SK-N-SH (cell line): Measurements from ENCODE around the gene LENG1. TPM values are rescaled to one million over a fixed set of nuclear protein-coding genes. Genes with fewer than 3 reads are reported as not detected.

ENCODE experiments used
- CTCF ChIA-PET: fragments of 300-600, 350-600 bp; formaldehyde crosslinking; extraction: SDS; loops from one replicate; lab custom pipeline; 2021; lab: Yijun Ruan, JAX
- POLR2A ChIA-PET: fragments of 350-600 bp; sonication (Branson Sonifier 250); formaldehyde crosslinking; extraction: SDS; loops from one replicate; lab custom pipeline; 2020; ENCODE audit warnings: antibody characterized with exemption, inconsistent platforms; lab: Yijun Ruan, JAX
- DNase-seq: peaks from one replicate; pipeline ENCODE4 v3.0.0; 2012
- H2AFZ ChIP-seq: fragments of 200-600 bp; sonication (generic); 2 replicates; pipeline ENCODE4 v1.8.1; 2016; ENCODE audit warnings: antibody characterized with exemption, mild to moderate bottlenecking, low read depth
- H3F3A ChIP-seq: fragments of 200-600 bp; sonication (generic); replicated peaks from 2 replicates; pipeline ENCODE3; 2016; ENCODE audit warnings: antibody characterized with exemption, mild to moderate bottlenecking; ENCODE audit not compliant: insufficient read depth
- H3K27ac ChIP-seq, 2 experiments: fragments of 200-500 bp in 1 of 2; fragments of 200-600 bp in 1 of 2; sonication (Bioruptor generic) in 1 of 2; sonication (generic), shearing (Covaris generic) in 1 of 2; 2 replicates each; pipeline versions ENCODE4 v1.5.1 to v1.6.1; 2014 to 2016; ENCODE audit warnings: low read depth in 2 of 2, inconsistent platforms in 1 of 2, low read length in 1 of 2, mild to moderate bottlenecking in 1 of 2, mixed read lengths in 1 of 2
- H3K27me3 ChIP-seq: fragments of 200-600 bp; sonication (generic), shearing (Covaris generic); 2 replicates; pipeline ENCODE4 v1.6.1; 2016; ENCODE audit warnings: mixed run types; ENCODE audit not compliant: insufficient read depth
- H3K36me3 ChIP-seq, 2 experiments: fragments of 200-500 bp in 1 of 2; fragments of 200-600 bp in 1 of 2; sonication (Bioruptor generic) in 1 of 2; sonication (generic) in 1 of 2; replicated peaks in 1 of 2; 2 replicates each; pipeline versions ENCODE3 to v1.5.1; 2014 to 2016; ENCODE audit warnings: low read length in 1 of 2, mild to moderate bottlenecking in 1 of 2; ENCODE audit not compliant: insufficient read depth in 2 of 2, control insufficient read depth in 1 of 2
- H3K4me1 ChIP-seq, 2 experiments: fragments of 200-500 bp in 1 of 2; fragments of 200-600 bp in 1 of 2; sonication (Bioruptor generic) in 1 of 2; sonication (generic), shearing (Covaris generic) in 1 of 2; 2 replicates each; pipeline versions ENCODE4 v1.5.1 to v1.6.1; 2014 to 2016; ENCODE audit warnings: low read depth in 1 of 2, low read length in 1 of 2, mixed run types in 1 of 2; ENCODE audit not compliant: insufficient read depth in 2 of 2, control insufficient read depth in 1 of 2
- H3K4me2 ChIP-seq: fragments of 200-600 bp; sonication (generic), shearing (Covaris generic); 2 replicates; pipeline ENCODE4 v1.6.1; 2017; ENCODE audit warnings: mixed run types
- H3K4me3 ChIP-seq, 2 experiments: fragments of 200-500 bp in 1 of 2; fragments of 200-600 bp in 1 of 2; sonication (Bioruptor generic) in 1 of 2; sonication (generic), shearing (Covaris generic) in 1 of 2; 2 replicates each; pipeline versions ENCODE4 v1.5.1 to v1.8.1; 2014 to 2016; ENCODE audit warnings: low read depth in 2 of 2, inconsistent platforms in 1 of 2, low read length in 1 of 2, mild to moderate bottlenecking in 1 of 2, mixed read lengths in 1 of 2, moderate library complexity in 1 of 2
- H3K79me2 ChIP-seq: fragments of 200-600 bp; sonication (generic); 2 replicates; pipeline ENCODE4 v1.8.1; 2017; ENCODE audit warnings: mild to moderate bottlenecking; ENCODE audit not compliant: insufficient read depth
- H3K9ac ChIP-seq: fragments of 200-600 bp; sonication (generic); 2 replicates; pipeline ENCODE4 v1.6.1; 2017; ENCODE audit warnings: mixed run types
- H3K9me2 ChIP-seq: fragments of 200-600 bp; sonication (generic); 2 replicates; pipeline ENCODE4 v1.6.1; 2017; ENCODE audit warnings: mixed run types
- H3K9me3 ChIP-seq: fragments of 200-600 bp; sonication (generic); 2 replicates; pipeline ENCODE4 v1.6.1; 2017; ENCODE audit warnings: mixed run types, mild to moderate bottlenecking, moderate library complexity
- H4K20me1 ChIP-seq: fragments of 200-600 bp; sonication (generic); 2 replicates; pipeline ENCODE4 v1.6.1; 2017; ENCODE audit warnings: mild to moderate bottlenecking, mixed run types; ENCODE audit not compliant: insufficient read depth
- CTCF ChIP-seq: fragments of 200-600 bp; sonication (generic); IDR thresholded peaks from 2 replicates; pipeline ENCODE4 v1.6.1; 2017; ENCODE audit warnings: antibody characterized with exemption, mild to moderate bottlenecking, moderate library complexity
- EP300 ChIP-seq, 2 experiments: IDR thresholded peaks; 2 replicates each; pipeline versions ENCODE4 v1.4.0 to v1.6.1; 2012; ENCODE audit warnings: borderline replicate concordance in 1 of 2, low read depth in 1 of 2, low read length in 1 of 2
- FOXJ3 ChIP-seq: sonication (generic); formaldehyde crosslinking; IDR thresholded peaks from 2 replicates; pipeline ENCODE4 v1.5.1; 2020; ENCODE audit warnings: mild to moderate bottlenecking, missing genetic modification reagents
- FOXM1 ChIP-seq: IDR thresholded peaks from 2 replicates; pipeline ENCODE4 v1.4.0; 2012; ENCODE audit warnings: low read depth, mild to moderate bottlenecking
- GATA2 ChIP-seq: sonication (generic); formaldehyde crosslinking; IDR thresholded peaks from 2 replicates; pipeline ENCODE4 v1.5.0; 2020; ENCODE audit warnings: mild to moderate bottlenecking, missing genetic modification reagents
- JUND ChIP-seq: IDR thresholded peaks from 2 replicates; pipeline ENCODE4 v1.4.0; 2012
- MAX ChIP-seq: IDR thresholded peaks from 2 replicates; pipeline ENCODE4 v1.4.0; 2012; ENCODE audit warnings: low read depth
- MXI1 ChIP-seq: IDR thresholded peaks from 2 replicates; pipeline ENCODE4 v1.6.1; 2012; ENCODE audit warnings: mild to moderate bottlenecking, low read depth, low read length, improper control_type of control experiment
- NRF1 ChIP-seq: IDR thresholded peaks from 2 replicates; pipeline ENCODE4 v1.6.1; 2012; ENCODE audit warnings: low read depth, mild to moderate bottlenecking, low read length
- PBX3 ChIP-seq: IDR thresholded peaks from 2 replicates; pipeline ENCODE4; 2012
- POLR2AphosphoS5 ChIP-seq: IDR thresholded peaks from 2 replicates; pipeline ENCODE4 v1.6.1; 2012; ENCODE audit warnings: low read depth, low read length
- REST ChIP-seq: IDR thresholded peaks from 2 replicates; pipeline ENCODE4 v1.6.1; 2012; ENCODE audit warnings: mild to moderate bottlenecking, low read depth, low read length, moderate library complexity
- RFX5 ChIP-seq: IDR thresholded peaks from 2 replicates; pipeline ENCODE4 v1.6.1; 2012; ENCODE audit warnings: mild to moderate bottlenecking, improper control_type of control experiment, low read length
- SMC3 ChIP-seq: IDR thresholded peaks from 2 replicates; pipeline ENCODE4 v1.6.1; 2012; ENCODE audit warnings: low read depth, low read length, improper control_type of control experiment
- TAF1 ChIP-seq: IDR thresholded peaks from 2 replicates; pipeline ENCODE4 v1.6.1; 2012; ENCODE audit warnings: low read depth, mild to moderate bottlenecking, low read length, moderate library complexity, borderline replicate concordance
- TCF12 ChIP-seq: IDR thresholded peaks from 2 replicates; pipeline ENCODE4 v1.4.0; 2012
- WGBS: methylation state at CpG from one replicate; pipeline ENCODE4 v1.1.6; 2017; ENCODE audit warnings: low lambda C conversion rate; 5-methylcytosine and 5-hydroxymethylcytosine counted together
- polyA plus RNA-seq, 3 experiments: library from polyadenylated mRNA; depleted of rRNA; stranded (reverse); fragments of >200 nt; gene quantifications; 2 replicates each; pipeline ENCODE4 v1.2.3, GENCODE V29; 2012

LENG1 gene
- polyA plus RNA-seq, 1 of the 3 experiments (the other 2 are of a cell fraction) = 11.4 TPM

- H4K20me1 ChIP-seq = no peaks in the 10 kb centered on the region
- CTCF ChIA-PET = interaction anchor here (1.0 to 1.7 kb wide), 6 partner anchors 12 to 76 kb away, joined by 4 to 7 read pairs (median 6); partner anchors contain the start of gene TMC4
These were observed 30.4 kb upstream of the LENG1 start for GRCh38 chr19:54189735-54190502.

More at GRCh38 chr19:54189735-54190502, 30.4 kb upstream of the LENG1 start:
- H2AFZ ChIP-seq = no peak overlapping the region
- no peaks in the 10 kb centered on the region for H3K9me3 ChIP-seq
- no peaks in the 10 kb centered on the region for H3K9me2 ChIP-seq
- DNase-seq = peak; percentile 87
- peaks cover 0 to 15% of the 10 kb centered on the region in 2 experiments; a peak in 1 of 4 replicates for H3K4me1 ChIP-seq
- peak overlapping the region; percentile 47; the same call in 1 of the 2 replicates for H3K4me2 ChIP-seq
- H3F3A ChIP-seq = peaks cover 7% of the 10 kb centered on the region
- H3K79me2 ChIP-seq = peaks cover 74% of the 10 kb centered on the region
- peak overlapping the region; percentile 96 to 97 for H3K27ac ChIP-seq
- peak; percentile 86 for TF ChIP-seq RFX5
- TF ChIP-seq PBX3 = no peak
- TF ChIP-seq TCF12 = no peak
- TF ChIP-seq MAX = peak; percentile 67; the same call in 1 of the 2 replicates
- TF ChIP-seq NRF1 = peak; percentile 57
- TF ChIP-seq MXI1 = peak; percentile 84
- no peak for TF ChIP-seq CTCF
- TF ChIP-seq TAF1 = no peak
- TF ChIP-seq REST = no peak
- peak in 1 of 2 experiments; percentile 40; a peak in 1 of 4 replicates for TF ChIP-seq EP300 (IDR thresholded peaks at IDR 0.05; ENCODE audit: borderline replicate concordance in 1 of 2, low read depth in 1 of 2, low read length in 1 of 2)
- 0 out of 2 replicates have a peak, but pooled peaks have one; percentile 41 for TF ChIP-seq POLR2AphosphoS5
- no peak for TF ChIP-seq GATA2 (CRISPR knock-in tag)
- TF ChIP-seq JUND = no peak
- TF ChIP-seq SMC3 = no peak
- no peak for TF ChIP-seq FOXM1
- TF ChIP-seq FOXJ3 = no peak
- H3K9ac ChIP-seq = peak overlapping the region; percentile 78
- H3K4me3 ChIP-seq = peak overlapping the region; percentile 84 to 93
- peaks cover 21 to 24% of the 10 kb centered on the region in 2 experiments for H3K36me3 ChIP-seq
- H3K27me3 ChIP-seq = no peaks in the 10 kb centered on the region
- WGBS = 0% methylated on average over 16 of the region's 65 CpGs
- POLR2A ChIA-PET = interaction anchor here (0.5 to 4.1 kb wide), 7 partner anchors 11 to 428 kb away, joined by 3 to 50 read pairs (median 3); partner anchors contain the start of genes LENG1, MYADM and RPS9
